Suppressor macrophage (primary cell): ENCODE measurements around the gene ICAM1.
"Not testable (repeated sequence)": the region's sequence is repeated elsewhere in the genome, so short reads cannot be mapped to it uniquely, and the experiment has no call there.

ENCODE experiments used
- DNase-seq, 4 experiments: peaks; one replicate each; pipeline ENCODE4 v3.0.0-alpha.2; 2020 to 2022

ICAM1 gene

DNA sequence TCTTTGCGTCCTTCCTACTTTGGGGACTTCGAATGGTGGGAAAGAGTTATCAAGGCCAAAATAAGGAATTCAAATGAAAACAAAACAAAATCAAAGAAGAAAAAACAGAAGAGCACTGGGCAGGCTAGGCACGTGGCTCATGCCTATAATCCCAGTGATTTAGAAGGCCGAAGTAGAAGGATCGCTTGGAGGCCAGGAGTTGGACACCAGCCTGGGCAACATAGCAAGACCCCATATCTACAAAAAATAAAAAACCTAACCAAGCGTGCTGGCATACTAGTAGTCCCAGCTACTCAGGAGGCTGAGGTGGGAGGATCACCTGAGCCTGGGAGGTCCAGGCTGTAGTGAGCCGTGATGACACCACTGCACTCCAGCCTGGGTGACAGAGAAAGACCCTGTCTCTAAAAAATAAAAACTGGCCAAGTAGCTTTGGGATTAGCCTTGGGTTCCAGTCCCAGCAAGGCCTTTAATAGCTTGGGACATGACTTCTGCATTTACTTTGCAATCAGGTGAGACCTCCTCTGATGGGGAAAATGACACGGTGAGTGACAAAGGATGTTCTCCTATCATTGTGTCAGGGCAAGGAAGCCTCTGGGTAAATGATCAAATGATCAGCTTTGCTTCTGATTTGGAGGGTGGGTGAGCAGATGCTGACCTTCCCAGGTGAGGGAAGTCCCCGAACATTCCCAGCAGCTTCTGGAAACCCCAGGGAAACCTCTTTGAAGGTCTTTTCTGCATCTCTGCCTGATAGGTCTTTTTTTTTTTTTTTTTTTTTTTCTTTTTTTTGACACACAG is 7.1 kb downstream of the ICAM1 start:
- no peak for DNase-seq

DNA sequence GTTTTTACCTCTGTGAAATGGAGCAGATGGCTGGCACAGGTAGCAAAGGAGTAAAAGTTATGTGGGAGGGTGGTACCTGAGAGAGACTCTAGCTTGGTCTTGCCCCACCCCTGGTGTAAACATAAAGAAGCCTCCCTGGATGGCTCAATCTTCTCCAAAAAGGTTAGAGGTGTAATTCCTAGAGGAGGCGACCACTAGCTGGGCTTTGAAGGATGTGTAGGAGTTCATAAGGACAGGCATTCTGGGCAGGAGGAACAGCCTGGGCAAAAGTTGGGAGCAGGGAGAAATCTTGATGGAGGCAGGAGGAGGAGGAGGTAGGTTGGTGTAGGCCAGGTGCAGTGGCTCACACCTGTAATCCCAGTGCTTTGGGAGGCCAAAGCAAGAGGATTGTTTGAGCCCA is 8.0 kb downstream of the ICAM1 start:
- no peak for DNase-seq

DNA sequence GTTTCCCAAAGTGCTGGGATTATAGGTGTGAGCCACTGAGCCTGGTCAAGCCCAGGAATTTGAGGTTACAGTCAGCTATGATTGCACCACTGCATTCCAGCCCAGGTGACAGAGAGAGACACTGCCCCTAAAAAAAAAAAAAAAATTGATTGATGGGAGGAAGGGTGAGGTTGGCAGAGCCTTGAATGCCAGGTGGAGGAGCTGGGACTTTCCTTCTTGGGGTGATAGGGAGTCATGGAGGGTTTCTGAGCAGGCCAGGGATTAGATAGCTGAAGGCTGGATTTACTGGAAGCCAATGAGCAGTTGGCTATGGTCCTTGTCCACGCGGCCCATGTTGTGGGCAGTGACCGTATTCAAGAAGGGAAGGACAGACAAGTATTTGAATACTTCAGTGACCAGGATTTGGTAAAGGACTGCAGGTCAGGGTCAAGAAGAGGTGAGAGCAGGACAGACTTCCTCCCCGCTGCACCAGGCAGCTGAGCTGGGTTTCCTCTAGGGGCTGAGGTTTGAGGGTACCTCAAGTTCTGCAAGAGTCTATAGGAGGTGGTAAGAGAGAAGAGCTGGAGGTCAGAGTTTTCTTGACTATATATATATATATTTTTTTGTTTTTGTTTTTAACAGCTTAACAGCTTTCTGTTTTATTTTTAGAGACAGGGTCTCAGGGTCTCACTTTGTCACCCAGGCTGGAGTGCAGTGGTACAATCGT is 9.0 kb downstream of the ICAM1 start:
- no peak for DNase-seq

DNA sequence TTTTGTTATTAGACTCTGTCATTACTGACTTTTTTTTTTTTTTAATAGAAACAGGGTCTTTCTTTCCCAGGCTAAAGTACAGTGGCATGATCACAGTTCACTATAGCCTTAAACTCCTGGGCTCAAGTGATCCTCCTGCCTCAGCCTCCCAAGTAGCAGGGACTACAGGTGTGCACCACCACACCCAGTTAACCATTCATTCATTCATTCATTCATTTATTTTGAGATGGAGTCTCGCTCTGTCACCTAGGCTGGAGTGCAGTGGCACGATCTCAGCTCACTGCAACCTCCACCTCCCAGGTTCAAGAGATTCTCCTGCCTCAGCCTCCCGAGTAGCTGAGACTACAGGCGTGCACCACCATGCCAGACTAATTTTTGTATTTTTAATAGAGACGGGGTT is 11.1 kb downstream of the ICAM1 start:
- DNase-seq, result not testable (repeated sequence)

- DNase-seq, result no peak
Measured at GRCh38 chr19:10283301-10284064, 12.6 kb downstream of the ICAM1 start.

- no peak for DNase-seq
Measured at GRCh38 chr19:10284065-10284959, 13.4 kb downstream of the ICAM1 start.

DNA sequence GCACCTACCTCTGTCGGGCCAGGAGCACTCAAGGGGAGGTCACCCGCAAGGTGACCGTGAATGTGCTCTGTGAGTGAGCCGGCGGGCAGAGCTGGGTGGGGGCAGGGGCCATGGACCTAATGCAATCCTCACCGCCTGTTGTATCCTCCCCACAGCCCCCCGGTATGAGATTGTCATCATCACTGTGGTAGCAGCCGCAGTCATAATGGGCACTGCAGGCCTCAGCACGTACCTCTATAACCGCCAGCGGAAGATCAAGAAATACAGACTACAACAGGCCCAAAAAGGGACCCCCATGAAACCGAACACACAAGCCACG is 14.0 kb downstream of the ICAM1 start:
- no peak for DNase-seq

GRCh38 chr19:10285393-10285792 is 14.5 kb downstream of the ICAM1 start:
- no peak for DNase-seq

GRCh38 chr19:10286803-10287737 is 16.1 kb downstream of the ICAM1 start, which contains the start of gene ICAM4:
Gene ICAM4 (plus strand): TSS chr19:10286955. CDS start chr19:10287013, 58 bp downstream.
- DNase-seq, result peak; percentile 78 to 90 (median 83)

GRCh38 chr19:10288662-10289166 is 17.8 kb downstream of the ICAM1 start:
- DNase-seq, result peak in 3 of 4 experiments; percentile 40 to 74 (median 43)

- peak; percentile 51 to 74 (median 60) for DNase-seq
Measured at GRCh38 chr19:10289167-10289835, 18.4 kb downstream of the ICAM1 start.

GRCh38 chr19:10289836-10290356 is 19.0 kb downstream of the ICAM1 start, which contains the start of gene ICAM5:
Gene ICAM5 (plus strand): TSS chr19:10289952. CDS start chr19:10290044, 92 bp downstream.
- peak in 1 of 4 experiments; percentile 51 for DNase-seq

DNA sequence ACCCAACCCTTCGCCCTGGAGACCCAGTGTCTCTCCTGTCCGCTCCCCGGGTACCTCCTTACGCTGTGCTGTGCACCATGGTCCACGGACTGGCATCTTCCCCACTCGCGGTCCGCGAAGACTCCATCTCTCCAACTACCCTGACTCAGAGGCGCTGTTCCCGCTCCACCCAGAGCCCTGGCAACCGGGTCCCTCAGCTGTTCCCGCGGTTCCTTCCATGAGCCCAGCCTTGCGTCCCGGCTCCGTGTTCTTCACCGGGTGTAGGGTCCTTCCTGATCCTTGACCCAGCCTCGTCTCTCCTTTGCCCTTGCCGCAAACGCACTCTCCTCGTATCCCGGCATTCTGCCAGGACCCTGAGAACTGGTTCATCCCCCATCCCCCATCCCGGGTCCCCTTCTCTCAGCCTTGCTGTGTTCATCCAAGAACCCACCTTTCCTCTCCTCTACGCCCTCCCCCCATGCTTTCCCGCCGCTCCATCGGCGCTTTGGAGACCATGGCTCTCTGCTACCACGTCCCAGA is 19.5 kb downstream of the ICAM1 start:
- DNase-seq, result peak in 1 of 4 experiments; percentile 43

DNA sequence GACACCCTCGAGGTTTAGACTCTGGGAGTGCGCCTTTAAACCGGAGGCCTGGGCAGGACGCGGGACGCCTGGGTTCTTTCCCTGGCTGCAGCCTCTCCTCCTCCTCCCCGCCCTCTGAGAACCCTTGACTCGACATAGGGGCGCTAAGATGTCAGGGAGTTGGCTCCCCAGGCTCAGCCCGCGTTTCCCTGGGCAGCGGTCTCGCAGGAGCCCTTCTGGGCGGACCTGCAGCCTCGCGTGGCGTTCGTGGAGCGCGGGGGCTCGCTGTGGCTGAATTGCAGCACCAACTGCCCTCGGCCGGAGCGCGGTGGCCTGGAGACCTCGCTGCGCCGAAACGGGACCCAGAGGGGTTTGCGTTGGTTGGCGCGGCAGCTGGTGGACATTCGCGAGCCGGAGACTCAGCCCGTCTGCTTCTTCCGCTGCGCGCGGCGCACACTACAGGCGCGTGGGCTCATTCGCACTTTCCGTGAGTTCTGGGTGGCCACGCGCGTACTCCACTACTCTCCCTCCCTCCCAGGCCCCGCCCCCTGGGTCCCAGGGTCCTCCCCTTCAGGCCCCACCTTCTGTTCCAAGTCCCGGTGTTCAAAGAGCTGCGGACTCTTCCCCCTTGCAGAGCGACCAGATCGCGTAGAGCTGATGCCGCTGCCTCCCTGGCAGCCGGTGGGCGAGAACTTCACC is 20.1 kb downstream of the ICAM1 start:
- DNase-seq, result peak; percentile 68 to 91 (median 84)

- DNase-seq, result no peak
Measured at GRCh38 chr19:10291554-10292205, 20.8 kb downstream of the ICAM1 start.

GRCh38 chr19:10292206-10292788 is 21.4 kb downstream of the ICAM1 start:
- DNase-seq, result peak; percentile 94 to 98 (median 96)

DNA sequence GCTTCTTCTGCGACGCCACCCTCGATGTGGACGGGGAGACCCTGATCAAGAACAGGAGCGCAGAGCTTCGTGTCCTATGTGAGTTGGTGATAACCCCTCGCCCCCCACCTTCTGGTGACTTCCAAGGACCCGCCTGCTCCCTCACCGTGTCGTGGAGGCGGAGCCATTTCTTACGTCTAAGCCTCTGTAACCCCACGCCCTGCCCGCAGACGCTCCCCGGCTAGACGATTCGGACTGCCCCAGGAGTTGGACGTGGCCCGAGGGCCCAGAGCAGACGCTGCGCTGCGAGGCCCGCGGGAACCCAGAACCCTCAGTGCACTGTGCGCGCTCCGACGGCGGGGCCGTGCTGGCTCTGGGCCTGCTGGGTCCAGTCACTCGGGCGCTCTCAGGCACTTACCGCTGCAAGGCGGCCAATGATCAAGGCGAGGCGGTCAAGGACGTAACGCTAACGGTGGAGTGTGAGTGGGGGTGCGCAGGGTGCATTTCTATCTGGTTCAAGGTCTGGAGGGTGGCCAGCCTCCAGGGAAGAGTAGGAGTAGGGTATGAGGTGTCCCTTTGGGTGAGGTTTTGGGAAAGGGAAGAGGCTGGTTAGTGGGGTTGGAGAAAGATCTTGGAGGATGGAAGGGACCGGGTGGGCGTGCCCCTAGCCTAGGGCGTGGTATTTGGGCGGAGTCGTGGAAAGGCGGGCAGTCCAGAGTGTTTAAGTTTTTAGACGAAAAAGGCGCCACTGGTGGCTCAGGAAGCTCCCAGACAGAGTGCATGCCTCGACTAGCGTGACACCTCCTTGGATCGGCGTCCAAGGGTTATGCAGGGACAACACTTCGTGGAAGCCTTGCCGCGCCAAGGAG is 22.1 kb downstream of the ICAM1 start:
- peak in 1 of 4 experiments; percentile 50 for DNase-seq
